HK-2 (cell line): ENCODE data around the gene COL19A1.
"Not testable (repeated sequence)": the region's sequence is repeated elsewhere in the genome, so short reads cannot be mapped to it uniquely, and the experiment has no call there.

Source experiments
- DNase-seq: peaks from one replicate; pipeline ENCODE4 v3.0.0-alpha.2; 2018; ENCODE audit not compliant: unreplicated experiment

COL19A1 gene

DNA sequence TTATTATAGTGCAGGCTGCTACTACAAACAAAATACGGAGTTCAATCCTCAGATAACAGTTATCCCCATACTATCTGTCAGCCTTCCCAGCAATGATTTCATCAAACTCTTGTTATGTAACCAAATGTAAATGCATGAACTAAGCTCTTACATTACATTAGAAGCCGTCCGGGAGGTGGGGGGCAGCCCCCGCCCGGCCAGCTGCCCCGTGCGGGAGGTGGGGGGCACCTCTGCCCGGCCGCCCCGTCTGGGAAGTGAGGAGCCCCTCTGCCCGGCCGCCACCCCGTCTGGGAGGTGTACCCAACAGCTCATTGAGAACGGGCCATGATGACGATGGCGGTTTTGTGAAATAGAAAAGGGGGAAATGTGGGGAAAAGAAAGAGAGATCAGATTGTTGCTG, 99.6 kb downstream of the COL19A1 start:
- DNase-seq = not testable (repeated sequence)

DNA sequence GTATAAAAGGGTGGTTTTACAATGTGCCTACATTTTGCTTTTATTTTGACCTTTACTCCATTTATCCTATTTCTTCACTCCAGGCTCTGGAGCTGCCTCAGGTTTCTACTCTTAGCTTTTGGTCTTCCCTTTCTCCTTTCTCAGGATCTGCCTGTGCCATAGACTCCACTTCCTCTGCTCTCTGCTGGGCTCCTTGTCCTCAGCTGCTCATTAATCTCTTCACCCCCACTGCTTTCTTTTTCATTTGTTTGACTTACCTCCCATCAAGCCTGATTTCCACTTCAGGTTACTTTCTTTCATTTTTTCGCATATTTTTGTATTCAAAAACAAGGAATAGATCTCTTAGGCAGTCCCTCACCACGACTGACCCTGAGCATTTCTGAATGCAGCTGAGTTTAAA, 106.8 kb downstream of the COL19A1 start:
- no peak for DNase-seq

DNA sequence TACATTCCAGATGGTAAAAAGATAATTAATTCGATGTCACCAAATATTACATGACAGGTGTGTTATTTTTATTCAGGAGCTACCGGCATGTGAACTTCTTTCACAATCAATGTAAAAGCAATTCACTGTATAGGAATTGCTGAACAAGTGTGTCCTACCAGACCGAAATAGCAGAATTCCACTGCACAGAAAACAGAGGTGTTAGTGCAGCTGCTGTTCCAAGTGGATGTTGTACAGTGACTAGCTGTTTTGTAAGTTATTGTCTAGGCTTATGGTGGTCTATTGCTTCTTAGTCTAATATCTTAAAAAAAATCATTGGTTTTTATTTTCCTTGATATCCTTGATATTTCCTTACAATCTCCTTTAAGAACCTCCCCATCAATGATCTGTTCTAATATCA, 107.4 kb downstream of the COL19A1 start:
- DNase-seq = no peak

DNA sequence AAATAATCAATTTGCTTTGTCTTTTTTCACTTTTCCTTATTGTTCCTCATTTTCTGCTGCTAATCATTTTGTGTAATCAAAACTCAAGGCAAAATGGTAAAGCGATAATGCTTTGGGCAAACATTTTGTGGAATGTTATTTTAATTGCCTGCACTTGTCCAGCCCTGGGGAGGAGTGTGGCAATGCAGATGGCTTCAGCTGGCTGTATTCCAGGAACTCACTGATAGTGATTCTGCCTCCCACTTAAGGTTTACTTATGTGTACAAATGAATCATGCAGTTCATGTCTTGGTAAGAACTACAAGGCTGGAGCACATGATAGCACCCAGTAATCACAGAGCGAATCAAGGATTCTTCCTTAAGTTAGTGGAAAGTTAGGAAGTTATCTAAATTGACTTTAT, 107.8 kb downstream of the COL19A1 start:
- no peak for DNase-seq

DNA sequence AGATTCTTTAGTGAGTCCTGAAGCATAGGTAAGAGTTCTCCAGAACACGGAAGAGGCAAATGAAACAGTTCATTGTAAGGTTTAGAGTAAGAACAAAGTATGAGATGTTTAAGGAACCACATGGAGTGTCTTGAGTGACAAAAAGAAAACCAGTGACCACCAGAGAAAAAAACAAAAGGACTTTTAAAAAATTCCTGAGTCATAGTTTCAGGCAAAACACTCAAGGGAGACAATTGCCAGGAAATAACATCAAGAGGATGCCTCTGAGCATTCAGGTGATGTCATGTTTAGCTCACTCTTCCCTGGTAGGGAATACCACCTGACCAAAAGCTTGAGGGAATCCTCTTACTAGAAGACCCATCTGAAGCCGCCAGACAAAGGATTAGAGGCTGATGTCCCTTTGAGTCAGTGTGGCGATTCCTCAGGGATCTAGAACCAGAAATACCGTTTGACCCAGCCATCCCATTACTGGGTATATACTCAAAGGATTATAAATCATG, 110.3 kb downstream of the COL19A1 start:
- DNase-seq = no peak

DNA sequence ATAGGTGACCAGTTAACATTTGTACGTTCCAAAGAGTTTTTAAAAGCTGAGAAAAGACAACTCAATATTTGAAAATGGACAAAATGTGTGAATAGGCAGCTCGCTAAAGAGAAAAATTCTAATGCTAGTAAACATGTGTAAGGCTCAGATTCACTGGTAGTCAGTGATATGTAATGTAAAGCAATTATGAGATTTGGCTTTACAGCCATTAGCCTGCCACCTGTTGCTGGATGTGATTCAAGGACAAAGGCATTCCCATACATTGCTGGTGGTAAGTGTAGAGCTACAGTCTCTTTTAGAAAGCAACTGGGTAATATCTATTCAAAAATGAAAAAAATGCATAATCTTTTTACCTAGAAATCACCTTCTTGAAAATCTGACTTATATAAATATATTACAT, 114.3 kb downstream of the COL19A1 start:
- no peak for DNase-seq

DNA sequence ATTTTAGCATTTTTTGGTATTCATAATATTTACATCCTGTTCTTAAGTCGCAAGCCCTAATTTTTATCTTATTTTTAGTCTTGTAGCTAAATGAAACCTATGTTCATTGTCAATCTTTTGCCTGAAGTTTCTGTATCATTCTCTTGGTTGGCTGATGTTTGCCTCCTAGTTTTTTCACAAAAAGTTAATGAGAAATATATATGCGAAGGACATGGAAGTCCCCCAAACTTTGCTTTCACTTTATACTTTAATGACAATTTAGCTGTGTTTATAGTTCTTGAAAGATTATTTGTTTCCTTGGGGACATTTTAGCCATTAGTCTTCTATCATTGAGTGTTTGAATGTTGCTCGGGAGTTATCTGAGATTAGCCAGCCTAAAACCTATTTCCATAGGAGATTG, 118.2 kb downstream of the COL19A1 start:
- no peak for DNase-seq

DNA sequence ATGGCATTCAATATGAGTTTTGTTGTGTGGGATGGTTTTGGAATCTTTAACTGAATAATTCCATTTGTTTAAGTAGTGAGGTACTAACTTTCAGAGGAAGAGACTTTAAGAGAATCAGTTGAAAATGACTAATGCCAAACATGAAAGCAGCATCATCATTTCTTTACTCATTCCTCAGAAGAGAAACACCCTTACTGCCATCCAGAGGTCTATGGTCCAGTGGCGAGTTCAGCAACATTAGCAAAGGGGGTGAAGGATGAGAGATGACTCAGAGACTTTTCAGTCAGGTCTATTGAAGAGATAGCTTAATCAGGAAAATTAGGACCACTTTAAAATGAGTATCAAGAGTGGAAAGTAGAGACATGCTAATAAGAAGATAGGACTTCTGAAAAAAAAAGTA, 118.8 kb downstream of the COL19A1 start:
- no peak for DNase-seq

DNA sequence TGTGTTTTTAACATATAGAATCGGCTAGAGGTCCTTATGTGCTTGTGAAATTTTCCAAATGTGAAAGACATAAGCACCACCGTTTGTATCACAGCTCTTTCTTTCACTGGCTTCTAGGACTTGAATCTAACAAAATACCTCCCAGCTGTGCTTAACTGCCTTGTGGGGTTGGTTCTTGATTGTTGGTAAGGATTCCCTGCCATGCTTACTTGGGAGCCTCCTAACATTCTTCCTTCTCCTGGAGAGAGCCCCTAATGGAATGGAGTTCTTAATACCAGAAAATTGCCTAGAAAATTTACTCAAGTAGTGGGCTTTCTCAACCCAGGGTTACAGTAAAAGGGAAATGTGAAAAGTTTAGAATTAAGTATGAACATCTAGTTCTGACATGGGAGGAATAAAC, 121.2 kb downstream of the COL19A1 start:
- DNase-seq = no peak

DNA sequence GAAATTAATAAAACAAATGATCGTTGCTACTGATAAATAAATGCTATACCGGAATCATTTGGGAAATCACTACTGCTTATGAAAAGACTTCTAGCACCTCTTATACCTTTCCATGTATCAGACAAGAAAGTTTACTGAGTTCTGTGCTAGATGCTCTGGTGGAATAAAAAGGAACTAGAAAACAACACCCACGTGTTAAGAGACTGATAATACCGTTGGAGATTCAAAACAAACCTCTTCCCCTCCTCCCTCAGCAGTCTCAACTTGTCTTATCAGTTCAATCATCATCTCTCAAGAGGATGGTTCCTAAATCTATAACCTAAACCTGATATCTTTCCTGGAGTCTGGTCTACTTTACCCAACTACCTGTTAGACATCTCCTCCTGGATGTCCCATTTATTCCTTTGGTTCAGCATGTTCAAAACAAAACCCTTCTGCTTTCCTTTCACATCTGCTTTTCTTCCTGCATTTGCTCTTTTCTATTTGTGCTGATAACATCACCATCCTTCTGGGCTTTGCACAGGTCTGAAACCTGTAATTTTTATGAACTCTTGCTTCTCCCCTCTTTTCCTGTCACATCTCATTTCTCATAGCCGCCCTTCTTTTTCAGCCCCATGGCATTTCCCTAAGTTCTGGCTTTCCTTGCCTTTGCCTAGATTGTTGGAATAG, 122.2 kb downstream of the COL19A1 start:
- DNase-seq = no peak

DNA sequence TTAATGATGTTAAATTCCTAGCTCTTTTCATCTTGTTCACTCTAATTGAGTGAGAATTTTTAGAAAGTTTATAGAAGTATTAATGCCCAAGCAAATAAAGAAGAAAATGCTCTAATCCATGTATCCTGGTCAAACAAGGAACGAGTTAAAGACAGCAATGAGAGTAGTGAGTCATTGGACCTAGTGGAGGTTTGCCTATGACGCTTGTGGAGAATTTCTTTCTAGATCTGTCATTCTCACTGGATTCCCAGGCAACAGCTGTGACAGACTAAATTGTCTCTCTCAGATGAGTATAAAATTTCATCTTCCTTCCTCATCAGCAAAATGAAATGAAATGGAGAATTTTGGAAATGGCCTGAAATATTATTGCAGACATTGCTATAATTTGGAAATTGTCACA, 127.9 kb downstream of the COL19A1 start:
- DNase-seq = no peak

DNA sequence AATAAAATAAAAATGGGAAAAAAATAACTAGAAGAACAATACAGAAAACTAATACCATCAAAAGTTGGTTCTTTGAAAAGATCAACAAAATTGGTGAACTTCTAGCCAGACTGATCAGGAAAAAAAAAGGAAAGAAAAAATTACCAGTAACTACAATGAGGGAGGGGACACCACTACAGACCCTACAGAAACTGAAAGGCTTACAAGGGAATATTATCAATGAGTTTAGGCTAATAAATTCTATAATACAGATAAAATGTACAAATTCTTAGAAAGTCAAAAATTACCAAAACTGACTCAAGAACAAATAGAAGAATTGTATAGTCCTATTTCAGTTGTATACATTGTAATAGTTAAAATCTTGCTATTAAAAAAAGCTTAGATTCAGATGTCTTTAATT, 141.8 kb downstream of the COL19A1 start:
- DNase-seq = no peak

DNA sequence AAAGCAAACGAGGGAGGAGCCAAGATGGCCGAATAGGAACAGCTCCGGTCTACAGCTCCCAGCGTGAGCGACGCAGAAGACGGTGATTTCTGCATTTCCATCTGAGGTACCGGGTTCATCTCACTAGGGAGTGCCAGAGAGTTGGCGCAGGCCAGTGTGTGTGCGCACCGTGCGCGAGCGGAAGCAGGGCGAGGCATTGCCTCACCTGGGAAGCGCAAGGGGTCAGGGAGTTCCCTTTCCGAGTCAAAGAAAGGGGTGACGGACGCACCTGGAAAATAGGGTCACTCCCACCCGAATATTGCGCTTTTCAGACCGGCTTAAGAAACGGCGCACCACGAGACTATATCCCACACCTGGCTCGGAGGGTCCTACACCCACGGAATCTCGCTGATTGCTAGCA, 144.0 kb downstream of the COL19A1 start:
- not testable (repeated sequence) for DNase-seq

DNA sequence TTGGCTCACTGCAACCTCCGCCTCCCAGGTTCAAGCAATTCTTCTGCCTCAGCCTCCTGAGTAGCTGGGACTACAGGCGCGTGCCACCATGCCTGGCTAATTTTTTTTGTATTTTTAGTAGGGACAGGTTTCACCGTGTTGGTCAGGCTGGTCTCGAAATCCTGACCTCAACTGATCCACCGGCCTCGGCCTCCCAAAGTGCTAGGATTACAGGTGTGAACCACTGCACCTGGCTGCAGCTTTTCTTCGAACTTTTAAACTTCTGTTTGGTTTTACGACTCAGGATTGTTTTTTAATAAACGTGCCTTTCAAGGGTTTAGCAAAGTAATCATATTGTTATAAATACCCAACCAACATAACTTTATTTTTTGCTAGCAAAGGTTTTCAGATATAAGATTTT, 156.8 kb downstream of the COL19A1 start:
- not testable (repeated sequence) for DNase-seq

DNA sequence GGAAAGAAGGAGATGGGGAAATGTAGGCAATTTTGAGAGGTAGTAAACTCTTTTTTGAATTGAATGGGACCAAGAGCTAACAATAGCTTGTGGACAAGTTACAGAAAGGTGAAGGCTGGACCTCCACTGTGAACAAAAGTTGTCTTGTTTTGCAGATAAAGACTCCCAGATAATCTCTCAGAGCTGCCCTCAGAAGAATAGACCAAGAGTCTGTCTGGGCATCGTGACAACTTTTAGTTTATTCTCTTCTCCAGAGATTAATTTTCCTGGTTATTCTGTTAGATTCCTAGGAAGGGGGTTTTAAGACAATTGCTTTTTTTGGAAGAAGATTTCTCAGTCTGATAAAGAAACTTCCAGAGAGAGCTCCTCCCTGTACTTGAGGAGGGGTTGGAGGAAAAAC, 161.9 kb downstream of the COL19A1 start:
- DNase-seq = no peak

DNA sequence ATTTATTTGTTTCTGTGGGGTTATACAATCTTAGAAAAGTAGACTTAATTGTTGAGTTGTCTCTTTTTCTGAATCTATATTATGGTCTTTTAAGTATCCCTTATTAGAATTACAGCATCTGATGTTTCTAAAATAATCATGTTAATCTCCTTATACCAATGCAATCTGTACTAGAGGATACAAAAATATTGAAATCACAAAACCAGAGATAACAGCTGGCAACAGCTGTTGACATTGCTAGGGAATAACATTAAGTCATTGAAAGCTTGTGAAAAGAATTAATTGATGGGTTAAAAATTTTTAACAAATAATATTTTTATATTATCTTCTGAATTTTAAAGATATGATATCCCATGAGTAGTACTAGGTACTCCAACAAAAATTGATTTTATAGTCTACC, 162.6 kb downstream of the COL19A1 start:
- DNase-seq = no peak

DNA sequence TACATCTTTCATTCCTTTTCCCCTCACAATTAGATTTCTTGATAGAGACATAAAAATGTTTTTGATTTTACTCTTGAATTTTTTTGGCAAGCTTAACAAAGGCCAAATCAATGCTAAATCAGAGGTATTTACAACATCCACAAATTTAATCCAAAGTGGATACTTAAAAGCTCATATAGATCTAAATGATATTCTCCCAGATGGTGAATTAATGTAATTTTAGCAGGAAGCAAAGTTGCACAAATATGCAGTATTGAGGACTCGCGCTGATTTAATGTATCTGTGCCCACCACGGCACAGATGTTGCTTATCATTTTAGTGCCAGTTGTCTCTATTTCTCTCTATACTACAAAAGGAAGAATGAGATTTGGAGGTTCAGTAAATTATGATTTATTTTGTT, 167.4 kb downstream of the COL19A1 start:
- no peak for DNase-seq

DNA sequence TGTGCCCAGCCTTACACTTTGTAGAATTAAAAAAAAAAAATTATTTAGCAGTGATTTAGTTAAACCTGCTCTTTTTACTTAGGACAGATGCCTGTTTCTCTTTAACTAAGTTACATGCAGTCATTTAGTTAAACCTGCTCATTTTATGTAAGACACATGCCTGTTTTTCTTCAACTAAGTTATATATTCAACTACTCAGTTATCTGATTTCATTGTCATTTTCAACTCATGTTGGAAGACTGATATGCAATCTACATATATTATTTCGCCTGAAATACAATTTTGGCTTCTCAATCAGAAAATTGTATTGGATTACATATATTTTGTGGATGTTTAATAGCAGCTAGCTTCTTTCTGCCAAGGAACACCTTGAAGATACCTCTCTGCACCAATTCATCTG, 171.1 kb downstream of the COL19A1 start:
- DNase-seq = no peak

DNA sequence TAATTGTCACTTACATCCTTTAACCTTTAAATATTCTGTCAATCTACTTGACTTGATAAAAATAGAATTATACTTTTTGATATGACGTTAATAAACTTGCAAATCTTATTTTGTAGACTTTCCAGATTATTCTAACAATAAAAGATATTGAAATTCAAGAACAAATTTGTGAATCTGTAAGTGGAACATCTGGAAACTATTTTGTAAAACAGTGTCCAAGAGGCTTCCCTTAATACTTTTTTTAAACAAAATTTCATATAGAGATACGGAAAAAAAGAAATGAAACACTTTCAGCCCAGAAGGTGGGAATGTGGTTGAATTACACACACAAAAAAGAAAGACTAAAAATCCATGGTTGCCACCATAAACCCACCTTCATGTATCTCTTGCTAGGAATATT, 174.4 kb downstream of the COL19A1 start:
- DNase-seq = no peak

DNA sequence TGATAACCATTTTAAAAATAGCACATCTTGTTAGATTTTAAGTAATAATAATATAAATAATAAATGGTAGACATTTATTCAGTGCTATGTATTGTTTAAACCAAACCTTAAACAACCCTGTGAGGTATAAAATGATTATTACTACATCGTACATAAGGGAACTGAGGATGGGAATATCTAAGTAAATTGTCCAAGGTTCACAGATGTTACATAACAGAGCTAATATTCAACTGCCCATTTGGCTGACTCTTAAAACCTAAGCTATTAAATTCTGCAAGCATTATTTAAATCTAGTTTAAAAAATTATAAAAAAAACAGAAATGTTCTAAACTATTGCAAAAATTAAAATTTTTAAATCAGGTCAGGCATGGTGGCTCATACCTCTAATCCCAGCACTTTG, 175.1 kb downstream of the COL19A1 start:
- DNase-seq = no peak

DNA sequence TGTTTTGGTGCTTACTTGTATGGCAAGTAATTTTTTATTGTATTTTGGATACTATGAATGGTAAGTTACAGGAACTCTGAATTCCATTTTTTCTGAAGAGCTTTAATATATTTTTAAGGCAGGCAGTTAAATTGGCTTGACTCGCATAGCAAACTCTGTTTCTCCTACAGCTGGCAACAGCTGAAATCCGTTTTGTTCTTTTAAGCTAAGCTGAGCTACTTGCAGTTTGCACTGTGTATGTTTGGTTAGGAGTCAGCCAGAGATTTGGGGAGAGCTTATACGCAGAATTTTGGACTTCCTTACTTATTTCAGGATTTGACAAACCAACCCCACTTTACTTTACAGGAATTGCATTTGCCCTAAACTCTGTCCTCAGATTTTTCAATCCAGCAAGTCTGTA, 179.1 kb downstream of the COL19A1 start:
- DNase-seq = no peak

DNA sequence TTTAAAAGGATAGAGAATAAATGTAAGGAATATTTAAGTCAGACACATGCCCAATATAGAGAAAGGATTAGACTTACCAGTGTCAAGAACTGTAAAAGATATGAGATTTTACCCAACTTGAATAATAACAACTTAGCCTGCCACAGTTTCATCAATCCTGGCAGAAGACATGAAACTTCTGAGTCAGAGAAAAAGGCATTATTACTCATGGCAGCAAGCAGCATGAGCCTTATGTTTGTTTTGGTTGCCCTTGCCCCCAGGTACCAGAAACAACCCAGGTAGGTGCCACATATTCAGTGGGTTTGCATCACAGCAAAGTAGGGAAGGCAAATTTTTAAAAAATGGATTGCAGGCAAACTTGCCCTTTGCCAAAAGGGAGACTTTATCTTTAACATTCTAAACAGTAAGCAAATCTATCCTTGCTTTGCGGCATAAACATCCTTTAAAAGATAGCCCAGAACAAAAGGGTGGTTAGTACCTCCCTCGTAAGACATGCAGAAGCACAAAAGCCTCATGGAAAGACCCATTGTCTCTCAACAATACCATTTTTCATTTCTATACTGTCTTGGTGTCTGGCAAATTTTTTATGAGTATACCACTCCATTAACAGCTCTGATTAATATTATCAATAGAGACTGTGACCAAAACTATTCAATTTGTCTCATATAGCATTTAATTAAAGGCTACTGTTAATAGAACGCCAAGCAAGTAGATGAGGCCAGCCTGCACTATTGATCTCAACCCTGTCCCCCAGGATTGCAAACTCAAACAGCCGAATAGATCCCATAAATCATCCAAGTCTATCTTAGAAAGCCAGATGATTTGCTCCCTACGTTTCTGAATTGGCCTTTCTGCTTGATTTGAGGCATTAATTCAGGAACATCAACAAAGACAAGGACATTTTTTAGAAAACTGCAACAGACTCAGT, 185.1 kb downstream of the COL19A1 start:
- DNase-seq = no peak

DNA sequence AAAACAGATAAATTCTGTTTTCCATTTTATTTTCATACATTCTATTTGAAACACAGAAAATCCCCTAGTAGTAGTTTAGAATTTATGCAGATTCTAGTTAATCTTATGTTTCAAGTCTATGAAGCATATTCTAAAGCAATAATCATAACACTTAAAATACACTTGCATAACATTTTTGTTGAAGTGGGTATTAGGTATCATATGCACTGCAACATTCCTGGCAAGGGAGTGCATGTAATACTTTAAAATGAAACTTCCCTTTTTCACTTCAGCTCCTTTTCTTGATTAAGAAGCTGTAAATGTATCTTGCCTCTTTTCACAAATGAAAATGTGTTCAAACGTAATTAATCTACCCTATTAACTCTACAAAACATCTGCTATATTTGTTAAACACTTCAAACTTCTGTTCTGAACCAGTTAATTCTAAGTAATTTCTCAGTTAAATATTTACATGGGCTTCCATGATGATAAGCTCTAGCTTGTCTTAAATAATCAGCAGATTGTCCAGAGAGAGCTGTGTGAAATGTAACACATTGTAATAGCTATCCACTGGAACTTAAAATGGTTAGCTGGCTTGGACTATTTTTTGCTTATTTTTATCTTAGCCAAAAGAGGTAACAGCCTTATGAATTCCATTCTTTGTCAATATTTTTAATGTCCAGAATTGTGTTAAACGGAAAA, 192.8 kb downstream of the COL19A1 start:
- no peak for DNase-seq
